ENCODE results near the gene TCEANC. TPM values are rescaled to one million over a fixed set of nuclear protein-coding genes. Genes with fewer than 3 reads are reported as not detected.
A peak's percentile ranks its signal among the peaks of the same experiment; 100 is the strongest.
"Not testable (repeated sequence)": the region's sequence is repeated elsewhere in the genome, so short reads cannot be mapped to it uniquely, and the experiment has no call there.

The TCEANC gene
- total RNA-seq, 1 donor from 2014 or later = 6.4 TPM

DNA sequence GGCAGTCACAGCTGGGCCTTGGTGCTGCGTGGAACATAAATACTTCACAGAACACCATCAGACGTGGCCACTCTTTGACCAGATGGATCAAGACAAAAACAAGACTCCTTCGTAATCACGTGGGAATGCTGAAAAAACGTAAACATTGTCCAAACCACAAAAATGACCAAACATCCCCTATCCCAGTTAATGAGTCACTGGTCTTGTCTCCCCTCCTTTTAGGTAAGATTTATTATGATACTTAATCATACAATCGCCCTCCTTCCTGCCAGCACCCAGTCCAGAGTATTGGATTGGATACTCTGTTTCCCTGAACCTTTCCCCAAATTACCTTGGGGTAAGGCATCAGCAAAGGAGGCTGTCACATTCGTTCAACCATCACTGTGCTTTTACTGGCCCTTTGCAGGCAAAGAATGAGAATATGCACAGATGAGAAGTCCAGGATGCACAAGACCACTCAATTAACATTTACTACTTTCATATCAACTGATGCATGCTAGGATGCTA, 601 bp upstream of the TCEANC start:
- DNase-seq (ENCODE audit: missing footprints) = no peak
- no peak for ATAC-seq
- intact Hi-C loops (cut with DNase I) = loop anchor here (2.0 to 10.0 kb wide), 2 partner anchors 378 to 678 kb away; partner anchors contain the start of gene TMSB4X

DNA sequence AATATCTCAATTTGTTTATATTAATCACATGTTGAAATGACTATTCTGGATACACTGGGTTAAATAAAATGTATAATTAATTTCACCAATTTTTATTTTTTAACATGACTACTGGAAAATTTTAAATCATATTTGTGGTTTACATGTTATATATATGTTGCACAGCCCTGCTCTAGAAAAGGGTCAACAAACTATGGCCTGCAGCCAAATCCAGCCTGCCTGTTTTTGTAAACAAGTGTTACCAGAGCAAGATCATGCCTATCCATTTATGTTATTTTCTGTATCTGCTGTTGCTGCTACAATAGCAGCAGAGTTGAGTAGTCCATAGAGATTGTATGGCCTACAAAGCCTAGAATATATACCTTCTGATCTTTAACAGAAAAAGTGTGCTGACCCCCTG, 1.2 kb downstream of the TCEANC start:
- intact Hi-C loops (cut with DNase I) = loop anchor here (10.0 kb wide), 1 partner anchor 679 kb away; the partner anchor contains the start of gene TMSB4X
- DNase-seq (ENCODE audit: missing footprints) (no peak), ATAC-seq (no peak)

GRCh38 chrX:13655674-13656073, 2.7 kb downstream of the TCEANC start:
- ATAC-seq (no peak), DNase-seq (ENCODE audit: missing footprints) (peak; percentile 58)
- intact Hi-C loops (cut with DNase I) = loop anchor here (10.0 kb wide), 1 partner anchor 681 kb away; the partner anchor contains the start of gene TMSB4X

- intact Hi-C loops (cut with DNase I) = loop anchor here (2.0 to 10.0 kb wide), 2 partner anchors 90 to 684 kb away; partner anchors contain the start of gene TMSB4X
- no peak for DNase-seq (ENCODE audit: missing footprints)
- ATAC-seq = peak; percentile 34
Measured at GRCh38 chrX:13658602-13659001, 5.7 kb downstream of the TCEANC start.

DNA sequence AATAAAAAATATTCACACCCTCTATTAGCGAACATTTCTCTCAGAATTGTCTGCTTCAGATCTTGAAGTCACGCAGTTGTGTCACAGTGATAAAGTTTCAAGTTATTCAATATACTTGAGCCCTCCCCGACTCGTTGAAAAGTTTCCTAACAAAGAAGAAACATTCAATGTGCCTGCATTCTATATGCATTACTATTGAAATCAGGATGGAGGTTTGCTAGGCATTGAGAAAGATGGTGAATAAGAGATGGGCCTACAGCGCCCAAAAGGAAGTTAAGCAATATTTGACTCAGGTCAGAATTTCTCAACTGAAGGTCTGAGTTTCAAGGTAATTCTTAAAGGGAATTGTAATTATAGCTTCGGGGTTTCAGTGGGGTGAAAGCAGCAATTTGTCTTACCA, 6.1 kb downstream of the TCEANC start:
- no peak for DNase-seq (ENCODE audit: missing footprints)
- intact Hi-C loops (cut with DNase I) = loop anchor here (2.0 to 10.0 kb wide), 2 partner anchors 90 to 684 kb away; partner anchors contain the start of gene TMSB4X
- no peak for ATAC-seq

DNA sequence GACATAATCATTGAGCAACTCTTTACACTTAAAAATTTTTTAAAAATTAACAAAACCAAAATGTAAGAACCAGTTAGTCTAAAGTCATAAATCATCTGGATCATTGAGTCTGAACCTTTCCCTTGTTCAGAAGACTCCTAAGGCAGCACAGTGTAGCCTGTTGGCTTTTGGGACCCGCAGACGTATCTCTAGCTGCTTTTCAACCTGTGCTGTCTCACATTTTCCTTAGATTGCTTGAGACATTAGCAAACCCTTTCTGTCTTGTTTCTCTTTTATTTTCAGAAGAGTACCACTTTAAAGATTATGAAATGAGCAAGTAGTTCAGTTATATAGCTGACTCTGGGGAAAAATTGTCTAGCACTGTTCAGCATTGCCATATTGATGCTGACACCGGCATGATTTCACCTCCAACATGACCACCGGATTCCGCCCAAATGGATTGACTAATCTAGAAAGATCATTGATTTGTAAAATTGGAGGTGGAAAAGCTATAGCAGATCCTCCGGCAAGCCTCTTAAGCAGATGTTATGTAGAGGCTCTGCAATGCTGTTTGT, 8.9 kb downstream of the TCEANC start:
- DNase-seq (ENCODE audit: missing footprints) (no peak), ATAC-seq (no peak)
- intact Hi-C loops (cut with DNase I) = loop anchor here (2.0 to 5.0 kb wide), 2 partner anchors 70 to 371 kb away; partner anchors contain the start of genes OFD1 and TRAPPC2

GRCh38 chrX:13662355-13662791, 9.4 kb downstream of the TCEANC start:
- ATAC-seq (no peak), DNase-seq (ENCODE audit: missing footprints) (no peak)
- intact Hi-C loops (cut with DNase I) = loop anchor here (5.0 kb wide), 1 partner anchor 70 kb away; the partner anchor contains the start of genes OFD1 and TRAPPC2

DNA sequence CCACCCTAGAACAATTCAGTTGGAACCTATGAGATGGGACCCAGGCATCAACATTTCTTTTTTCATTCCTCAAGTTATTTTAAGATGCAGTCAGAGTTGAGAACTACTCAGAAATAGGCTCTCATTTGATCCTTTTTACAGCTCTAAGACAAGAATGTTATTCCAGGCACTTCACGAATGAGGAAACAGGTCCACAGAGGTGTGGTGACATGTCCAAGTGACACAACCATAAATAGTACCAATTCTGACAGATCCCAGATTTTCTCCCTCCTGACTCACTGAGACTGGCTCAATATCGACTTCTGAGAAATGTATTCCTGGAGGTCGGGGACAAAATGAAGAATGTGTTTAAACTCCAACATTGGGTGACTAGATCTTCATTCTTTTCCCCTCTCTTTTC, 11.1 kb downstream of the TCEANC start:
- DNase-seq (ENCODE audit: missing footprints) = no peak
- no peak for ATAC-seq
- intact Hi-C loops (cut with DNase I) = loop anchor here (5.0 kb wide), 1 partner anchor 68 kb away; the partner anchor contains the start of genes OFD1 and TRAPPC2

- DNase-seq (ENCODE audit: missing footprints) (no peak), ATAC-seq (no peak)
- intact Hi-C loops (cut with DNase I) = no loop called here
Measured at GRCh38 chrX:13666836-13667235, 13.9 kb downstream of the TCEANC start.

- intact Hi-C loops (cut with DNase I) = no loop called here
- ATAC-seq (no peak), DNase-seq (ENCODE audit: missing footprints) (no peak)
Measured at GRCh38 chrX:13667919-13668318, 15.0 kb downstream of the TCEANC start.

DNA sequence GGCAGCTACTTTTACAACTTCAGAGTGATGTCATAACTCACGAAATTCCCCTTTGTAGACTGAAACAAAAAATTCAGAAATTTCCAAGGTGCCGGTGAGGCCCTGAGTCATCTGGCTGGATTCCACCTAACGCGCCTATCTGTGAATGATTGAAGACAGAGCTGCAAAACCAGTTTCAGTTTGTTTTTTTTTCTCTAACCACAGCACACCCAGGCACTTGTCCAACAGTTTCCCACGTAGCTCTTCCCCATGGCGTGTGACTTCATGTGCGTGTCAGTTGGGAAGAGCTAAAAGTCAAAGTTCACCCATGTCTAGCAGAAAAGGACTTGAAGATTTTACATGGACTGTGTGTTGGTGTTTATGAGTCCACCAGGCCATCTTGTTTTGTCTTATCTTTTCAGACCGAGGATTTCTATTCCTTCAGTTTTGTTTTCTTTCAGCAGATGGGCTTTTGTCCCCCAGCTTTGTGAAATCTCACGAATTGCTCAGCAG, 16.4 kb downstream of the TCEANC start:
- DNase-seq (ENCODE audit: missing footprints) (no peak), ATAC-seq (peak; percentile 46)
- intact Hi-C loops (cut with DNase I) = no loop called here

GRCh38 chrX:13669755-13670154, 16.8 kb downstream of the TCEANC start:
- intact Hi-C loops (cut with DNase I); ATAC-seq; DNase-seq (ENCODE audit: missing footprints): not testable (repeated sequence)

GRCh38 chrX:13670197-13670596, 17.3 kb downstream of the TCEANC start:
- no peak for DNase-seq (ENCODE audit: missing footprints)
- intact Hi-C loops (cut with DNase I) = no loop called here
- no peak for ATAC-seq

DNA sequence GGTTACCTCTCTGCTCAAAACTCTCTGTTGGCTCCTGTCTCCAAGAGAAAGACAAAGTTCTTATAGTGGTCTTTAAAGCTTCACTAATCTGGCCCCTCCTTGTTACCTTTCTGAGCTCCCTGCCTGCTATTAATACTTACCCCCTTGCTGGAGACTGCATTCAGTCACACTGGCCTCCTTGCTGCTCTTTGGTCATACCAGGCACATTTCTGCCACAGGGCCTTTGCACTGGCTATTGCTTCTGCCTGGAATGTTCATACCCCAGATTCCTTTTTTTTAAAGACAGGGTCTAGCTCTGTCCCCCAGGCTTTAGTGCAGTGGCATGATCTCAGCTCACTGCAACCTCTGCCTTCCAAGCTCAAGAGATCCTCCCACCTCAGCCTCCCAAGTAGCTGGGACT, 20.1 kb downstream of the TCEANC start:
- ATAC-seq (no peak), DNase-seq (ENCODE audit: missing footprints) (no peak)
- intact Hi-C loops (cut with DNase I) = no loop called here

- no peak for DNase-seq (ENCODE audit: missing footprints)
- intact Hi-C loops (cut with DNase I) = no loop called here
- ATAC-seq = no peak
Measured at GRCh38 chrX:13676885-13677284, 23.9 kb downstream of the TCEANC start.

DNA sequence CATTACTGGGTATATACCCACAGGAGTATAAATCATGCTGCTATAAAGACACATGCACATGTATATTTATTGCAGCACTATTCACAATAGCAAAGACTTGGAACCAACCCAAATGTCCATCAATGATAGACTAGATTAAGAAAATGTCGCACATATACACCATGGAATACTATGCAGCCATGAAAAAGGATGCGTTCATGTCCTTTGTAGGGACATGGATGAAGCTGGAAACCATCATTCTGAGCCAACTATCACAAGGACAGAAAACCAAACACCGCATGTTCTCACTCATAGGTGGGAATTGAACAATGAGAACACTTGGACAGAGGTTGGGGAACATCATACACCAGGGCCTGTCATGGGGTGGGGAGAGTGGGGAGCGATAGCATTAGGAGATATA, 26.8 kb downstream of the TCEANC start:
- intact Hi-C loops (cut with DNase I); ATAC-seq; DNase-seq (ENCODE audit: missing footprints): not testable (repeated sequence)

DNA sequence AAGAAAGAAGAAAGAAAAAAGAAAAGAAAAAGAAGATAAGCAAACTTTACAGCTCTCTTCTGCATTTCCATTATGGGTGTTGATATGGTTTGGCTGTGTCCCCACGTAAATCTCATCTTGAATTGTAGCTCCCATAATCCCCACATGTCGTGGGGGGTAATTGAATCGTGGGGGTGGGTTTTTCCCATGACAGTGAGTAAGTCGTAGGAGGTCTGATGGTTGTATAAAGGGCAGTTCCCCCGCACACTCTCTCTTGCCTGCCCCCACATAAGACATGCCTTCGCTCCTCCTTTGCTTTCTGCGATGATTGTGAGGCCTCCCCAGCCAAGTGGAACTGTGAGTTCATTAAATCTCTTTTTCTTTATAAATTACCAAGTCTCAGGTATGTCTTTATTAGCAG, 28.7 kb downstream of the TCEANC start:
- intact Hi-C loops (cut with DNase I) = no loop called here
- ATAC-seq = no peak
- DNase-seq (ENCODE audit: missing footprints) = no peak

GRCh38 chrX:13684361-13684760, 31.4 kb downstream of the TCEANC start:
- ATAC-seq = no peak
- intact Hi-C loops (cut with DNase I) = no loop called here
- no peak for DNase-seq (ENCODE audit: missing footprints)

DNA sequence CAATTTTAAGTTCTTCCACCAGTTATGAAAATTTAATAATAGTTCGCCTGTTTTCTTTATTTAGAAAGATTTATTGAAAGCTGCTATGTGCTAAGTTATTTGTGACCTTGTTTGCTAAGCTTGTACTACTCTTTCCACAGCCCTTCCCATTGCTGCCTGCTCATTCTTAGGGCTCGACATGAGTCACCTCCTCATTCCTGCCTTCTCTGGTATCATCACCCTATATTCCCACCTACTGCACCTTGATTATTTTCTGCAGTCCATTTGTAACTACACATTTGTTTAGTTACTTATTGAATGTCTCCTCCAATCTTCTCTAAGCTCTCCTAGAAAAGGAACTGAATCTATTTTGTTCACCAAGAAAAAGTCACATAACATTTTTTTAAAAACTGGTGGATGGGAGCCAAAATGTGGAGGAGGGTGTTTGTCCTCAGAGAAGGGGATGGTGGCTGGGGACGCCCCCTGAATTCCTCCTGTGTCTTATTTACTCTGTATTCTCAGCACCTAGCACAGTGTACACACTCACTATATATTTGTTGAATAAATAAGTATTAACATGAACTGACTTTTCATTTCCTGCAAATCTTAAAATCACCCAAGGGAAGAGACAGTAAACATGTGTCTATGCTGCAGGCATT, 32.3 kb downstream of the TCEANC start:
- intact Hi-C loops (cut with DNase I) = no loop called here
- no peak for ATAC-seq
- no peak for DNase-seq (ENCODE audit: missing footprints)

DNA sequence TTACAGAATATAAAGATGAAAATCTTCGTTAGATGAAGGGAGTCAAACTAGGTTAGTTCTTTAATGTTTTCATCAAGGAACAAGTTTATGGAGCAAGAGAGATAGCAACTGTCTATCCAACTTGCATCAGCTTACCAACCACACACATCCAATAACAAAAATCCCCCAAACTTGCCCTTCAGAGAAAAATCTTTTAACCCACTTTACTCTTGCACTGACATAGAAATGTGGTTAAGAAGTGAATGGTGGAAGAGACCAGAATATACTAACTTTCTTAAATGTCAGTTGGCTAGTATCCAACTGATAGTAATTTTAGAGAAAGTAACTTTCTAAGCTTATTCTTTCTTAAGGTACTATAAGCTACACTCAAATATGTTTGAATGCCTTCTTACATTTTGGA, 34.3 kb downstream of the TCEANC start:
- DNase-seq (ENCODE audit: missing footprints) (no peak), ATAC-seq (no peak)
- intact Hi-C loops (cut with DNase I) = no loop called here

All from Right ventricle myocardium inferior (tissue), 1 donor.